GM23338 (cell line): ENCODE results near the gene ARL10. TPM values are rescaled to one million over a fixed set of nuclear protein-coding genes. Genes with fewer than 3 reads are reported as not detected.

Experiments
- ATAC-seq: fragments of 200-7000 bp; cut with Tn5 transposase; 3 replicates; pipeline ENCODE4 v1.9.1; 2020
- DNase-seq: peaks from one replicate; pipeline ENCODE4 v3.0.0-alpha.2; 2015; ENCODE audit warnings: low spot score
- H2AFZ ChIP-seq: fragments of 200-600 bp; sonication (generic); 2 replicates; pipeline ENCODE4 v1.8.0; 2016; ENCODE audit warnings: antibody characterized with exemption, mild to moderate bottlenecking, moderate library complexity
- H3F3A ChIP-seq: fragments of 200-600 bp; sonication (generic); replicated peaks from 2 replicates; pipeline ENCODE4 v1.8.0; 2017; ENCODE audit warnings: antibody characterized with exemption, mixed run types, low read depth
- H3K27ac ChIP-seq: fragments of 200-600 bp; sonication (generic); 2 replicates; pipeline ENCODE4 v1.6.1; 2016; ENCODE audit warnings: low read depth
- H3K27me3 ChIP-seq: fragments of 200-600 bp; sonication (generic); 2 replicates; pipeline ENCODE4 v1.8.0; 2016; ENCODE audit warnings: mild to moderate bottlenecking, mixed run types, moderate library complexity; ENCODE audit not compliant: insufficient read depth
- H3K36me3 ChIP-seq: fragments of 200-600 bp; sonication (generic); 2 replicates; pipeline ENCODE4 v1.8.0; 2016; ENCODE audit warnings: mild to moderate bottlenecking; ENCODE audit not compliant: insufficient read depth
- H3K4me1 ChIP-seq: fragments of 200-600 bp; sonication (generic); 2 replicates; pipeline ENCODE4 v1.8.0; 2016; ENCODE audit warnings: mild to moderate bottlenecking, moderate library complexity; ENCODE audit not compliant: insufficient read depth
- H3K4me2 ChIP-seq: fragments of 200-600 bp; sonication (generic); 2 replicates; pipeline ENCODE4 v1.7.1; 2017; ENCODE audit warnings: mixed run types
- H3K4me3 ChIP-seq: fragments of 200-600 bp; sonication (generic); 2 replicates; pipeline ENCODE4 v1.6.1; 2016; ENCODE audit warnings: mixed run types
- H3K79me2 ChIP-seq: fragments of 200-600 bp; sonication (generic); replicated peaks from 2 replicates; pipeline ENCODE4 v1.8.0; 2017; ENCODE audit warnings: mild to moderate bottlenecking; ENCODE audit not compliant: insufficient read depth
- H3K9me2 ChIP-seq: fragments of 200-600 bp; sonication (generic); 2 replicates; pipeline ENCODE4 v1.8.0; 2017; ENCODE audit not compliant: insufficient read depth
- H4K20me1 ChIP-seq: fragments of 200-600 bp; sonication (generic); replicated peaks from 2 replicates; pipeline ENCODE4 v1.8.0; 2017; ENCODE audit warnings: mild to moderate bottlenecking; ENCODE audit not compliant: insufficient read depth
- H3K27ac Mint-ChIP-seq: 2 replicates; pipeline ENCODE4 v1.8.0; 2020; ENCODE audit warnings: inconsistent platforms, mild to moderate bottlenecking, moderate library complexity, mixed read lengths
- H3K27me3 Mint-ChIP-seq: 3 replicates; pipeline ENCODE4 v1.8.0; 2022; ENCODE audit warnings: low read depth, mild to moderate bottlenecking, moderate library complexity, mixed read lengths, inconsistent platforms; ENCODE audit not compliant: insufficient read depth, poor library complexity
- H3K36me3 Mint-ChIP-seq: 3 replicates; pipeline ENCODE4 v1.8.0; 2021; ENCODE audit warnings: low read depth, mild to moderate bottlenecking, inconsistent platforms, moderate library complexity, mixed read lengths
- H3K4me1 Mint-ChIP-seq: 3 replicates; pipeline ENCODE4 v1.8.0; 2020; ENCODE audit warnings: mild to moderate bottlenecking, inconsistent platforms, mixed read lengths
- H3K4me3 Mint-ChIP-seq: 3 replicates; pipeline ENCODE4 v1.8.0; 2021; ENCODE audit warnings: moderate library complexity, mild to moderate bottlenecking, inconsistent platforms, mixed read lengths
- H3K9me3 Mint-ChIP-seq: 3 replicates; pipeline ENCODE4 v1.8.0; 2020; ENCODE audit warnings: moderate library complexity, mild to moderate bottlenecking, inconsistent platforms, mixed read lengths
- CREB1 ChIP-seq: fragments of 250-450 bp; sonication (Bioruptor Pico); IDR thresholded peaks from 2 replicates; pipeline ENCODE4 v1.5.0; 2020; ENCODE audit warnings: low read depth, mild to moderate bottlenecking, moderate library complexity
- NANOG ChIP-seq: IDR thresholded peaks from 2 replicates; pipeline ENCODE4 v1.6.1; 2016; ENCODE audit warnings: antibody characterized with exemption, borderline replicate concordance
- POLR2AphosphoS5 ChIP-seq: IDR thresholded peaks from 2 replicates; pipeline ENCODE4 v1.6.1; 2016; ENCODE audit warnings: antibody characterized with exemption, low read depth
- REST ChIP-seq: IDR thresholded peaks from one replicate; pipeline ENCODE4 v1.6.1; 2018; ENCODE audit warnings: antibody characterized with exemption; ENCODE audit not compliant: unreplicated experiment
- STAT1 ChIP-seq: IDR thresholded peaks from one replicate; pipeline ENCODE4 v1.6.1; 2016; ENCODE audit warnings: antibody characterized with exemption; ENCODE audit not compliant: unreplicated experiment
- ZNF114 ChIP-seq: fragments of 250-450 bp; sonication (Bioruptor Pico); IDR thresholded peaks from 2 replicates; pipeline ENCODE4 v1.5.0; 2020; ENCODE audit warnings: mild to moderate bottlenecking, moderate library complexity
- ZNF331 ChIP-seq: fragments of 250-450 bp; sonication (Bioruptor Pico); IDR thresholded peaks from 2 replicates; pipeline ENCODE4 v1.5.0; 2020; ENCODE audit warnings: low read depth, mild to moderate bottlenecking, moderate library complexity
- ZNF462 ChIP-seq: fragments of 250-450 bp; sonication (Bioruptor Pico); IDR thresholded peaks from 2 replicates; pipeline ENCODE4 v1.5.0; 2020; ENCODE audit warnings: mild to moderate bottlenecking, moderate library complexity
- polyA plus RNA-seq: library from polyadenylated mRNA; unstranded; fragments of >200 nt; fragmentation: Nextera tagmentation; extraction: Ambion mirVana; gene quantifications from 2 replicates; pipeline ENCODE4 v1.2.1, GENCODE V29; 2016
- total RNA-seq: library from RNA; depleted of rRNA; stranded (reverse); fragments of >200 nt; shearing (Covaris generic); gene quantifications from 2 replicates; pipeline ENCODE4 v1.2.3, GENCODE V29; 2014
- TF ChIP-seq, protein P1 (sequence below): IDR thresholded peaks from 2 replicates; pipeline ENCODE4 v1.6.1; 2016; ENCODE audit warnings: antibody characterized with exemption

The ARL10 gene
- total and polyA plus RNA-seq, 2 experiments from 2014 or later = 2.5 to 7.9 TPM

DNA sequence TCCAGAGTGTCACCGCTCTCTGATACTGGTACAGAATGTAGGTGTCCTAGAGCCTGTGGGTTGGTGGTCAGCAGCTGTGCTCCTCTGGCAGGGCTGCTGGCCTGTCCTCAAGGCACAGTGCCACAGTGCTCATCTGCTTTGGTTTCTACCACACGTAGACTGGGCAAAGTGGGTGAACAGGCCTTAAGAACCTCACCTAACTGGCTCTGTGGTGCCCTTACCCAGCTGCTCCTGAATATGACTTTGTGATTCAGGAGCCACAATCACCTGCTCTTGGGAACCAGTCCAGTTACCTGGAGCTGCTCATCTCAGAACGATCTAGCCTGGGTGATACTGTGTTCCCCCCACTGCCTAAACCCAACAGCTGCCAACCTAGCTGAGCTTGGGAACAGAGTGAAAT is 16.7 kb downstream of the ARL10 start (continued):
- TF ChIP-seq ZNF462 (CRISPR knock-in tag) (no peak), REST (no peak), STAT1 (no peak), ZNF331 (CRISPR knock-in tag) (no peak), CREB1 (CRISPR knock-in tag) (no peak)

DNA sequence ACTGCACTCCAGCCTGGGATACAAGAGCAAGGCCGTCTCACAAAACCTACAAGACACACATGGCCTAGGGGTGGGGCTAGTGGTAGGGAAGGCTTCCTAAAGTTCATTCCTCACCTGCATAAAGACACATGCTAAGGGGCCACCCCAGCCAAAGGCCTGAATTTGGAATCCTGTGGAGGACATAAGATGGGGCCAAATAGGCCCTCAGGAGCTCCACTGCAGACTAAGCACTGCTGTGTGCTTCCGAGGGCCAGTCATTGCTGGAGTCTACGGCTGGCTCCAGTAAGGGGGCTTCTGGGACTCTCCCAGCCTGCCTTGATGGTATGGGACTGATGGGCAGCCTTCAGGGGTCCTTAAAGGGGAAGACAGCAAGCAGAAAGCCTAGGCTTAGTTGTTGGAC is 17.4 kb downstream of the ARL10 start:
- H3K36me3 ChIP-seq = peaks cover 27% of the 10 kb centered on the region
- H2AFZ ChIP-seq = no peak overlapping the region
- no peaks in the 10 kb centered on the region for H3K9me3 Mint-ChIP-seq
- H3F3A ChIP-seq = peaks cover 18% of the 10 kb centered on the region; the same call in 1 of the 2 replicates
- H3K4me2 ChIP-seq = no peak overlapping the region
- H3K27ac ChIP-seq = no peak overlapping the region
- TF ChIP-seq POLR2AphosphoS5 = no peak
- TF ChIP-seq, protein P1, sequence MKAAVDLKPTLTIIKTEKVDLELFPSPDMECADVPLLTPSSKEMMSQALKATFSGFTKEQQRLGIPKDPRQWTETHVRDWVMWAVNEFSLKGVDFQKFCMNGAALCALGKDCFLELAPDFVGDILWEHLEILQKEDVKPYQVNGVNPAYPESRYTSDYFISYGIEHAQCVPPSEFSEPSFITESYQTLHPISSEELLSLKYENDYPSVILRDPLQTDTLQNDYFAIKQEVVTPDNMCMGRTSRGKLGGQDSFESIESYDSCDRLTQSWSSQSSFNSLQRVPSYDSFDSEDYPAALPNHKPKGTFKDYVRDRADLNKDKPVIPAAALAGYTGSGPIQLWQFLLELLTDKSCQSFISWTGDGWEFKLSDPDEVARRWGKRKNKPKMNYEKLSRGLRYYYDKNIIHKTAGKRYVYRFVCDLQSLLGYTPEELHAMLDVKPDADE = no peak
- no peak for TF ChIP-seq ZNF114 (CRISPR knock-in tag)
- TF ChIP-seq NANOG = no peak
- TF ChIP-seq ZNF331 (CRISPR knock-in tag) = no peak
- H4K20me1 ChIP-seq = peaks cover 21% of the 10 kb centered on the region
- DNase-seq = no peak
- no peaks in the 10 kb centered on the region for H3K9me2 ChIP-seq
- peaks cover 9% of the 10 kb centered on the region; the same call in 1 of the 2 replicates for H3K4me1 ChIP-seq
- H3K4me3 Mint-ChIP-seq = no peak overlapping the region
- H3K4me1 Mint-ChIP-seq = peaks cover 12% of the 10 kb centered on the region
- H3K4me3 ChIP-seq = no peak overlapping the region
- peaks cover 73% of the 10 kb centered on the region for H3K36me3 Mint-ChIP-seq
- peaks cover 27% of the 10 kb centered on the region for H3K79me2 ChIP-seq
- H3K27me3 Mint-ChIP-seq = peaks cover 5% of the 10 kb centered on the region
- no peaks in the 10 kb centered on the region for H3K27me3 ChIP-seq
- H3K27ac Mint-ChIP-seq = no peak overlapping the region
- no peak for ATAC-seq
